ENCODE results near the gene ATP6V0A1. TPM values are rescaled to one million over a fixed set of nuclear protein-coding genes. Genes with fewer than 3 reads are reported as not detected.
A peak's percentile ranks its signal among the peaks of the same experiment; 100 is the strongest.

The ATP6V0A1 gene
- total and polyA plus RNA-seq, 4 donors: 31.5 to 94.6 (median 45.2) TPM

GRCh38 chr17:42517516-42517915, 58.8 kb downstream of the ATP6V0A1 start:
- DNase-seq (ENCODE audit: low spot score): peak; percentile 90
- Histone ChIP-seq H3K9ac (ENCODE audit: low read depth in 1 of 2, low read length in 2 of 2) (no peak overlapping the region), H3K9me3 (ENCODE audit: control insufficient read depth in 4 of 4, low read length in 3 of 4) (no peaks in the 10 kb centered on the region), H3K36me3 (ENCODE audit: control insufficient read depth in 4 of 4, insufficient read depth in 3 of 4, low read depth in 1 of 4, low read length in 3 of 4) (peaks cover 0 to 12% (median 7%) of the 10 kb centered on the region in 4 donors), H3K4me1 (ENCODE audit: control insufficient read depth in 4 of 4, insufficient read depth in 4 of 4, low read length in 3 of 4) (peaks cover 4 to 34% (median 22%) of the 10 kb centered on the region in 4 donors), H3K27ac (ENCODE audit: low read depth in 1 of 2, low read length in 2 of 2) (peak overlapping the region; percentile 79 to 90), H3K27me3 (ENCODE audit: control insufficient read depth in 4 of 4, insufficient read depth in 4 of 4, low read length in 3 of 4) (no peaks in the 10 kb centered on the region), H3K4me3 (ENCODE audit: low read depth in 1 of 3, low read length in 3 of 3) (no peak overlapping the region)
- 17% methylated on average over 9 of the region's 9 CpGs for WGBS
- no peak for TF ChIP-seq HNF4A (conservative IDR thresholded peaks at IDR 0.05)
- TF ChIP-seq RAD21 (IDR thresholded peaks at IDR 0.05): peak; percentile 87 to 91
- TF ChIP-seq CTCF (IDR thresholded peaks at IDR 0.05; ENCODE audit: low read depth, low read length, missing input control): peak; percentile 89
- TF ChIP-seq NR2F2 (IDR thresholded peaks at IDR 0.05): peak; percentile 10

GRCh38 chr17:42518046-42518754, 59.5 kb downstream of the ATP6V0A1 start:
- H3K9me3 ChIP-seq (ENCODE audit: control insufficient read depth in 4 of 4, low read length in 3 of 4): no peaks in the 10 kb centered on the region
- 61% methylated on average over 9 of the region's 9 CpGs for WGBS
- DNase-seq (ENCODE audit: low spot score): no peak
- H3K4me3 ChIP-seq (ENCODE audit: low read depth in 1 of 3, low read length in 3 of 3): no peak overlapping the region
- H3K36me3 ChIP-seq (ENCODE audit: control insufficient read depth in 4 of 4, insufficient read depth in 3 of 4, low read depth in 1 of 4, low read length in 3 of 4): peaks cover 0 to 12% (median 7%) of the 10 kb centered on the region in 4 donors
- peak overlapping the region in 1 of 2 donors; percentile 36 for H3K9ac ChIP-seq (ENCODE audit: low read depth in 1 of 2, low read length in 2 of 2)
- H3K27ac ChIP-seq (ENCODE audit: low read depth in 1 of 2, low read length in 2 of 2): peak overlapping the region; percentile 79 to 90
- TF ChIP-seq JUND (IDR thresholded peaks at IDR 0.05): peak in 1 of 2 donors; percentile 61
- TF ChIP-seq FOXA2 (IDR thresholded peaks at IDR 0.05): no peak
- TF ChIP-seq NR2F2 (IDR thresholded peaks at IDR 0.05): peak; percentile 7
- no peak for TF ChIP-seq CTCF (IDR thresholded peaks at IDR 0.05; ENCODE audit: low read depth, low read length, missing input control)
- H3K27me3 ChIP-seq (ENCODE audit: control insufficient read depth in 4 of 4, insufficient read depth in 4 of 4, low read length in 3 of 4): no peaks in the 10 kb centered on the region
- H3K4me1 ChIP-seq (ENCODE audit: control insufficient read depth in 4 of 4, insufficient read depth in 4 of 4, low read length in 3 of 4): peaks cover 4 to 41% (median 25%) of the 10 kb centered on the region in 4 donors

DNA sequence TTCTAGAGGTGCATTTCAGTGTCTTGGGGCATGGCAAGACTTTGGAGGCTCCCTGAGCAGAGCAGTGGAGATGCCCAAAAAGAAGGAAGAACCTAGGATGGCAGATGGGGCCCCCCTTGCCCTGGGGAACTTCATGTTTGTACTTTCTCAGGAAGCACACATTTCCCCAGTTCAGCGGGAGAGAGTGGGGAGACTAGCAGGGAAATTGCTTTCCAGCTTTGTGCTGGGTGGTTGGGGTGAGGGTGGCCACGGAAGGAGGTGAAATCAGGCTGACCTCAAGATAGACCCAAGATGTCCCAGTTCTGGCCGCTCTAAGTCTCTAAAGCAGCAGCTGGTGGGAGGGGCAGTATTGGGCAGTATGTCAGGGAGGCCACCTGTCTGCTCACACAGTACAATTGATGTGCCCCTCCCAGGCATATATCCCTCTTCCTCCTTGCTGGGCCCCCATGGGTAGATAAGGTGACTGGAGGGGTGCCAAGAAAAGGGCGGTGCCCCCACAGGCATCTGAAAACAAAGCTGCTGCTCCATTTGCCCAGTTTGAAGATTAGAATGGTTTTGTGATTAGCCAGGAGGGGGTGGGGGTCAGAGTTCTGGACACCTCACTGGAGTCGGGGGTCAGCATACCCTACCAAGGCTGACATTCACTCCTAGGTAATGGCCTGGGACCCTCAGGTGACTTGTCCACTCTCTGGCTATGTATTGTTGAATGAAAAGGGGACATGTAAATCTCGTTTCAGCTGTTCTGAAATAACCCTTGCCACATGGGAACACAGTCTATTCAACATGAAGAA, 60.3 kb downstream of the ATP6V0A1 start:
- Histone ChIP-seq H3K9ac (ENCODE audit: low read depth in 1 of 2, low read length in 2 of 2) (no peak overlapping the region), H3K27me3 (ENCODE audit: control insufficient read depth in 4 of 4, insufficient read depth in 4 of 4, low read length in 3 of 4) (no peaks in the 10 kb centered on the region), H3K4me3 (ENCODE audit: low read depth in 1 of 3, low read length in 3 of 3) (no peak overlapping the region), H3K9me3 (ENCODE audit: control insufficient read depth in 4 of 4, low read length in 3 of 4) (no peaks in the 10 kb centered on the region), H3K4me1 (ENCODE audit: control insufficient read depth in 4 of 4, insufficient read depth in 4 of 4, low read length in 3 of 4) (peaks cover 4 to 44% (median 25%) of the 10 kb centered on the region in 4 donors), H3K27ac (ENCODE audit: low read depth in 1 of 2, low read length in 2 of 2) (peak overlapping the region; percentile 79 to 90), H3K36me3 (ENCODE audit: control insufficient read depth in 4 of 4, insufficient read depth in 3 of 4, low read depth in 1 of 4, low read length in 3 of 4) (peaks cover 0 to 10% (median 6%) of the 10 kb centered on the region in 4 donors)
- TF ChIP-seq CTCF (IDR thresholded peaks at IDR 0.05; ENCODE audit: low read depth, low read length, missing input control) (no peak), HNF4G (IDR thresholded peaks at IDR 0.05) (no peak), ATF3 (IDR thresholded peaks at IDR 0.05) (no peak), SP1 (IDR thresholded peaks at IDR 0.05) (no peak), NR2F2 (IDR thresholded peaks at IDR 0.05) (no peak), TAF1 (conservative IDR thresholded peaks at IDR 0.05) (no peak)
- peak; percentile 83 for DNase-seq (ENCODE audit: low spot score)
- whole genome bisulfite sequencing: 54% methylated on average over 6 of the region's 6 CpGs
